Occipital lobe (tissue), 2 donors: ENCODE data around the gene SUB1. TPM values are rescaled to one million over a fixed set of nuclear protein-coding genes. Genes with fewer than 3 reads are reported as not detected.
"Not testable (repeated sequence)": the region's sequence is repeated elsewhere in the genome, so short reads cannot be mapped to it uniquely, and the experiment has no call there.

Experiments
- DNase-seq: peaks from one replicate; lab custom pipeline; 2025; lab: John Stamatoyannopoulos, UW
- total RNA-seq: library from RNA; depleted of rRNA; stranded (reverse); fragments of >200 nt; gene quantifications from one replicate; pipeline ENCODE4 v1.2.3, GENCODE V29; 2014

Gene SUB1
- total RNA-seq, 1 donor from 2014 or later = 346 TPM

DNA sequence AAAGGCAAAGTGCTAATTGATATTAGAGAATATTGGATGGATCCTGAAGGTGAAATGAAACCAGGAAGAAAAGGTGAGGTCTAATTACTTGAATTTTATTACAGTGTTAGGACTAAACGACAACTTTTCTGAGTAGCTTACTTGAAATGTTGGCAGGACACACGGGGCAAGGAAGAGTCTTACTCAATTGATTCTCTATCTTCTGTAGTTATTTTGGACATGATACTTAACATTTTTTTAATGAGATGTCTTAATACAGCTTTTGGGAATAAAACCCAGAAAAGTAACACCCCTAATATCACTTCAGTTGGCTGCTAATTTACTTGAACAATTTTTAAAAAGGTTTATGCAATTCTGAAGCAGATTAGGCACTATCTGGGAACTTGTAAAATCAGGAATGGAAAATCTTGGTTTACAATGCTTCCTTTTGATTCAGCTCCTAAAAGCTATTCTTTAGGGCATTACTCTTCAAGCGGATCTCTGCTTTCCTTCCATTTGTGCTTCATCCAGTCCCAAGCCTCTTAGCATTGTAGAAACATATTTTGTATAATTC is 13.7 kb downstream of the SUB1 start:
- no peak for DNase-seq

DNA sequence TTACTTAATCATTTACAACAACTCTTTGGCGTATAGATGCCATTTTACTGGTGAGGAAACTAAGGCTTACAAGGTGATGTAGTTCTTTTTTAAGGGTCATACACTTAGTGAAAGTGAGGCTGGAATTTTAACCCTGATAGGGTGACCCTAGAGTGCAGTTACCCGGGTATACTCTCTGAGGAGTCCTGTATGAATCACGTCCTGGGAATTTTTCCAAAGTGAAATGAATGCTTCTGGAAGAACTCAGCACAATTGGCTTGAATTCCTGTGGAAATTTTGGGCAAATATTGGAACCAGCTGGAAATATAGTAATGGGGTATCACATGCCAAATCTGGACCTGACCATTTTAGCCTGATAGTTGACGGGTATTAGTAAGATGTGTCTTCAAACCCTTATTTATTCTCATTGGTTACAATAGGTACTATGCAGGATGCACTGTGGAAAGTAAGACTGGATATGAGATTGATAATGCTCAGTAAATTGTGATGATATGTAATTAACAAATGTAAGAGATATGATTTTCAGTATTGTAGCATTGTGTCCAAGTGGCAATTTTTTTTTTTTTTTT is 14.8 kb downstream of the SUB1 start:
- no peak for DNase-seq

DNA sequence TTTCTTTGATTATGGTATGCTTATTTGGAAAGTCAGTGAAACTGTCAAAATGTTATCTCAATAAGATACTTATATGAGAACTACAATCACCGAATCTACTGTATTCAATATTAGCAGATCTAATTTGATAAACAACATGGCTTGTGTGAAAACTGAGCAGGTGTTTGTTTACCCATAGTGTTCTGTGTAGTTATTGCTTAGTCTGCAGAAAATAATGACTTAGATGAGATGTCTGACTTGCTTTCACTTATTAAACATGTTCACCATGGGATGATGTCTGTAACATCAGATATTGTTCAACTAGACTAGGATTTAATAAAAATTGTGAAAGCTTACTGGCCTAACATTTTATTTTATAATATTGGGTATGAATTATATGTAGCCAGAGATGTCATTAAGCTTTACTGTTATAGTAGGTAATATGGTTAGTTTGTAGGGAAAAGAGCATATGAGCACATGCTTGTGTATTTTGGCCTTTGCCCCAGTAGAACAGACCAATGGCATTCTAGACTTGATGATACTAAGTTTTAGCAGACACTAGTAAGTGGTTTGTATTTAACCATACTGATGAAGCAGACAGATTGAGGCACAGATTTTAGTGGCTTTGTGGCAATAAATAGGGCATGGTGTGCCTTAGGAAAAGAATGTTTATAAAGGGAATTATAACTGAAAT is 16.4 kb downstream of the SUB1 start:
- DNase-seq = no peak

DNA sequence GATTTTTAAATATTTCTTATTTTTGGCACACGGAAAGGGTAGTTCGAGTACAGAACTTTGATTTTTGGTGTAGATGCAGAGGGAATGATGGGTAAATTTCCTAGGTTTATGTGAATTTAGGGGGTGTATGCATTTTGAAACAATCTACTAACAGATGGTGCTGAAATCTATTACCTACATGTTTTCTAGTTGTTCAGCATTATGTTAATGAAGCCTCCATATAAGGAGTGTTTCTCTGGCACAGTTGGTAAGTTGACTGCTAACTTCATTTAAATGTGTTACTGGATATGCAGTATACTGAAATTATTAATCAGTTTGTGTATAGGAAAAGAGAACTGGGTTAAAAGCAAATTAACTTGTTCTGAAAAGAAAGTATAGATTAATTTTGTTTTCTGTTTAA is 17.5 kb downstream of the SUB1 start:
- no peak for DNase-seq

GRCh38 chr5:32604800-32605765 is 19.7 kb downstream of the SUB1 start:
- DNase-seq = no peak

- no peak for DNase-seq
Measured at GRCh38 chr5:32605766-32606152, 20.4 kb downstream of the SUB1 start.

- DNase-seq = no peak
Measured at GRCh38 chr5:32612134-32612888, 27.0 kb downstream of the SUB1 start.

- peak; percentile 75 for DNase-seq
Measured at GRCh38 chr5:32613050-32613672, 27.8 kb downstream of the SUB1 start.

DNA sequence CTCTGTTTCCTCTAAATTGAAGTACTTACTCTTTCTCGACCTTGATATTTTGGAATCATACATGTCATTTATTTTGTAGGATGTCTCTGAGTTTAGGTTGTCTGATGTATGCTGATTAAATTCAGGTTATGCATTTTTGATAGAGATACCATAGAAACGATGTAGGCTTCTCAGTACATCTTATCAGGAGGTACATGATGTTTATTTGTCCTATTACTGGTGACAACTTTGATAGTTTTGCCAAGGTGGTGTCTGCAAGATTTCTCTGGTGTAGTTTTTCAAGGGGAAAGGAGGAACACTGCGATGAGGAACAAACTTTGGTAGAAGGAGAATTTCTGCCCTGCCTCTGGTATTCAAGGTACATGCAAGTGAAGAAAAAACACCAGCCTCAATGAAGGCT is 29.9 kb downstream of the SUB1 start:
- DNase-seq = no peak

- DNase-seq = no peak
Measured at GRCh38 chr5:32618962-32619361, 33.6 kb downstream of the SUB1 start.

- DNase-seq = no peak
Measured at GRCh38 chr5:32621256-32621655, 35.9 kb downstream of the SUB1 start.

DNA sequence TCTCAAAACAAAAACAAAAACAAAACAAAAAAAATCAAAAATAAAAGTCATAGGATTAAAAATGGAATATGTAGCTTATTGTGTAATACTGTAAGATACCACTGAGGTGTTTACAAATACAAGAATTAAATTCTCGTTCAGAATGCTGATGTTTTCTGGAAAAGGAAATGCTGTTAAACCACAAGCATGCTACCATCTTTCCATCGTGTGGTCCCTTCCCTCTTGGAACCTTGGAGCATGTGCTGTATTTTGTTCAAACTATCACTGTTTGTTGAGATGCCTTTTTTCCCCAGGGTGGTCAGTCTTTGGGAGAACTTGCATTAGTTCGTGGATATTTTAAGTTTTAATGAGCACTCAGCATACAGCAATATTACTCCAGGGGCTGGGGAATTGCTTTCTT is 39.7 kb downstream of the SUB1 start:
- no peak for DNase-seq

- no peak for DNase-seq
Measured at GRCh38 chr5:32625547-32625946, 40.2 kb downstream of the SUB1 start.

DNA sequence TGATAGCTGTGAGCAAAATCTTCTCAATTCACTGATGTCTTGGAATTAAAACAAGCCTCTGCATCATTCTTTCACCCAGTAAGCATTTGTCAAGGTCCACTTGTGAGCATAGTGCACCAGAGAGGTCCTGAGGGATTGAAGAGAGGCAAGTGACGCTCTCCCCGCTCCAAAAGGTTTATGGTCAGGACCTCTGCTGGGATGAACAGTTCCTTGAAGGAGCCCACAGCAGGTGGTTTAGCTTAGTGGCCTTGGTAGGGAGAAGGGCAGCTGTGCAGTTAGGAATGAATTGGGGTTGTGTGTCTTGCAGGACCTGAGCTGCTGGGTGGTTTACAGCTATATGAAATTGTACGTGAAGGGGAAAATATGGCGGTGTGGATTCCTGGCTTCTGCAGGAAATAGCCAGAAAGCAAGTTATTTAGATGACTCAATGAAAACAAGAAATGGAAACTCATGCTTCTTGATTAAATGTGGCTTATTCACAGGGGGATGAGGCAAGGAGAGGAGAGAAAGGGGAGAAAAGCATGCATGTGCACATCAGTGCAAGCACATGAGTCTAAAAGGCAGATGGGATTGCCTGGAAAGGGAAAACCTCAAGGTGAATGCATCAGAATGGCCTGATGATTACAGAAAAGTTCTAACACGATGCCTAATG is 42.0 kb downstream of the SUB1 start:
- DNase-seq = no peak

GRCh38 chr5:32628049-32628844 is 42.9 kb downstream of the SUB1 start:
- no peak for DNase-seq

- no peak for DNase-seq
Measured at GRCh38 chr5:32630867-32631491, 45.6 kb downstream of the SUB1 start.

GRCh38 chr5:32633017-32633416 is 47.7 kb downstream of the SUB1 start:
- DNase-seq = not testable (repeated sequence)

DNA sequence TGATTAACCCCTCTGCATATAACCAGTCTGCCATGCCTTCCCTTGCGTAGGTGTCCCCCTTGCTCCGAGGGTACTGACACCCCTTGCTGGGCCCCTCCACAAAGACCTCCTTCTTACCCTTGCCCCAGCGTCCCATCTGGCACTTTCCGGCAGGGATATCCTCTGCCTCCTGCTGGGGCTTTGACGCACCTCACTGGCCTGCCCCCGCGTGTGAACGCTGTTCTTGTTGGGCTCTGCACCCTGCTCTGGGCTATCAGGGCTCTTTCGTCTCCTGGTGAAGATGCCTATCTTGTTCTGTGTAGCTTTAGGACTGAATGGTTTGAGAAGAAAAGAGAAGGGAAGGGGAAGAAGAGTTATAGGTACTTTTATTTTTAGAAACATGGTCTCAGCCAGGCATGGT is 53.0 kb downstream of the SUB1 start:
- no peak for DNase-seq

- no peak for DNase-seq
Measured at GRCh38 chr5:32639943-32640342, 54.6 kb downstream of the SUB1 start.
